GM12892 (cell line): Measurements from ENCODE around the gene SRP68.
"Not testable (repeated sequence)": the region's sequence is repeated elsewhere in the genome, so short reads cannot be mapped to it uniquely, and the experiment has no call there.

Experiments used
- POLR2A ChIP-seq: IDR thresholded peaks from 2 replicates; pipeline ENCODE4 v1.6.1; 2011; ENCODE audit warnings: low read depth, low read length, control low read depth
- POLR2AphosphoS5 ChIP-seq: IDR thresholded peaks from 2 replicates; pipeline ENCODE4 v1.6.1; 2011; ENCODE audit warnings: low read depth, low read length, control low read depth
- TAF1 ChIP-seq: IDR thresholded peaks from 2 replicates; pipeline ENCODE4 v1.6.1; 2011; ENCODE audit warnings: low read depth, mild to moderate bottlenecking, control low read depth, low read length, borderline replicate concordance

- not testable (repeated sequence) for TF ChIP-seq POLR2A, POLR2AphosphoS5, TAF1
Measured at GRCh38 chr17:76042868-76043267, 29.4 kb downstream of the SRP68 start.
